GM23338 (cell line): ENCODE measurements around the gene BIRC3. TPM values are rescaled to one million over a fixed set of nuclear protein-coding genes. Genes with fewer than 3 reads are reported as not detected.

Experiments used
- ATAC-seq: fragments of 200-7000 bp; cut with Tn5 transposase; 3 replicates; pipeline ENCODE4 v1.9.1; 2020
- DNase-seq: peaks from one replicate; pipeline ENCODE4 v3.0.0-alpha.2; 2015; ENCODE audit warnings: low spot score
- H2AFZ ChIP-seq: fragments of 200-600 bp; sonication (generic); 2 replicates; pipeline ENCODE4 v1.8.0; 2016; ENCODE audit warnings: antibody characterized with exemption, mild to moderate bottlenecking, moderate library complexity
- H3F3A ChIP-seq: fragments of 200-600 bp; sonication (generic); replicated peaks from 2 replicates; pipeline ENCODE4 v1.8.0; 2017; ENCODE audit warnings: antibody characterized with exemption, mixed run types, low read depth
- H3K27ac ChIP-seq: fragments of 200-600 bp; sonication (generic); 2 replicates; pipeline ENCODE4 v1.6.1; 2016; ENCODE audit warnings: low read depth
- H3K27me3 ChIP-seq: fragments of 200-600 bp; sonication (generic); 2 replicates; pipeline ENCODE4 v1.8.0; 2016; ENCODE audit warnings: mild to moderate bottlenecking, mixed run types, moderate library complexity; ENCODE audit not compliant: insufficient read depth
- H3K36me3 ChIP-seq: fragments of 200-600 bp; sonication (generic); 2 replicates; pipeline ENCODE4 v1.8.0; 2016; ENCODE audit warnings: mild to moderate bottlenecking; ENCODE audit not compliant: insufficient read depth
- H3K4me1 ChIP-seq: fragments of 200-600 bp; sonication (generic); 2 replicates; pipeline ENCODE4 v1.8.0; 2016; ENCODE audit warnings: mild to moderate bottlenecking, moderate library complexity; ENCODE audit not compliant: insufficient read depth
- H3K4me2 ChIP-seq: fragments of 200-600 bp; sonication (generic); 2 replicates; pipeline ENCODE4 v1.7.1; 2017; ENCODE audit warnings: mixed run types
- H3K4me3 ChIP-seq: fragments of 200-600 bp; sonication (generic); 2 replicates; pipeline ENCODE4 v1.6.1; 2016; ENCODE audit warnings: mixed run types
- H3K79me2 ChIP-seq: fragments of 200-600 bp; sonication (generic); replicated peaks from 2 replicates; pipeline ENCODE4 v1.8.0; 2017; ENCODE audit warnings: mild to moderate bottlenecking; ENCODE audit not compliant: insufficient read depth
- H3K9me2 ChIP-seq: fragments of 200-600 bp; sonication (generic); 2 replicates; pipeline ENCODE4 v1.8.0; 2017; ENCODE audit not compliant: insufficient read depth
- H4K20me1 ChIP-seq: fragments of 200-600 bp; sonication (generic); replicated peaks from 2 replicates; pipeline ENCODE4 v1.8.0; 2017; ENCODE audit warnings: mild to moderate bottlenecking; ENCODE audit not compliant: insufficient read depth
- H3K27ac Mint-ChIP-seq: 2 replicates; pipeline ENCODE4 v1.8.0; 2020; ENCODE audit warnings: inconsistent platforms, mild to moderate bottlenecking, moderate library complexity, mixed read lengths
- H3K27me3 Mint-ChIP-seq: 3 replicates; pipeline ENCODE4 v1.8.0; 2022; ENCODE audit warnings: low read depth, mild to moderate bottlenecking, moderate library complexity, mixed read lengths, inconsistent platforms; ENCODE audit not compliant: insufficient read depth, poor library complexity
- H3K36me3 Mint-ChIP-seq: 3 replicates; pipeline ENCODE4 v1.8.0; 2021; ENCODE audit warnings: low read depth, mild to moderate bottlenecking, inconsistent platforms, moderate library complexity, mixed read lengths
- H3K4me1 Mint-ChIP-seq: 3 replicates; pipeline ENCODE4 v1.8.0; 2020; ENCODE audit warnings: mild to moderate bottlenecking, inconsistent platforms, mixed read lengths
- H3K4me3 Mint-ChIP-seq: 3 replicates; pipeline ENCODE4 v1.8.0; 2021; ENCODE audit warnings: moderate library complexity, mild to moderate bottlenecking, inconsistent platforms, mixed read lengths
- H3K9me3 Mint-ChIP-seq: 3 replicates; pipeline ENCODE4 v1.8.0; 2020; ENCODE audit warnings: moderate library complexity, mild to moderate bottlenecking, inconsistent platforms, mixed read lengths
- CTCF ChIP-seq, 2 experiments: fragments of 200-600 bp in 1 of 2; sonication (generic) in 1 of 2; conservative IDR thresholded peaks; 2 replicates each; pipeline versions ENCODE4 v1.5.1 to v1.6.1; 2016 to 2017; ENCODE audit warnings: antibody characterized with exemption in 2 of 2, low read depth in 2 of 2, mild to moderate bottlenecking in 2 of 2, moderate library complexity in 1 of 2
- EZH2 ChIP-seq: fragments of 200-600 bp; sonication (generic); IDR thresholded peaks from one replicate; pipeline ENCODE4 v1.8.0; 2017; ENCODE audit warnings: antibody characterized with exemption, mild to moderate bottlenecking, low read depth; ENCODE audit not compliant: unreplicated experiment
- JUNB ChIP-seq: IDR thresholded peaks from one replicate; pipeline ENCODE4 v1.6.1; 2016; ENCODE audit warnings: antibody characterized with exemption; ENCODE audit not compliant: unreplicated experiment
- NANOG ChIP-seq: IDR thresholded peaks from 2 replicates; pipeline ENCODE4 v1.6.1; 2016; ENCODE audit warnings: antibody characterized with exemption, borderline replicate concordance
- ZNF114 ChIP-seq: fragments of 250-450 bp; sonication (Bioruptor Pico); IDR thresholded peaks from 2 replicates; pipeline ENCODE4 v1.5.0; 2020; ENCODE audit warnings: mild to moderate bottlenecking, moderate library complexity
- polyA plus RNA-seq: library from polyadenylated mRNA; unstranded; fragments of >200 nt; fragmentation: Nextera tagmentation; extraction: Ambion mirVana; gene quantifications from 2 replicates; pipeline ENCODE4 v1.2.1, GENCODE V29; 2016
- total RNA-seq: library from RNA; depleted of rRNA; stranded (reverse); fragments of >200 nt; shearing (Covaris generic); gene quantifications from 2 replicates; pipeline ENCODE4 v1.2.3, GENCODE V29; 2014
- TF ChIP-seq, protein P1 (sequence below): fragments of 250-450 bp; sonication (Bioruptor Pico); IDR thresholded peaks from 2 replicates; pipeline ENCODE4 v1.5.0; 2020; ENCODE audit warnings: mild to moderate bottlenecking, moderate library complexity
- TF ChIP-seq, protein P2 (sequence below): IDR thresholded peaks from 2 replicates; pipeline ENCODE4 v1.6.1; 2016; ENCODE audit warnings: antibody characterized with exemption

Gene BIRC3
- total and polyA plus RNA-seq, 2 experiments from 2014 or later = 0.03 TPM; not detected in 1

GRCh38 chr11:102359372-102359771 is 42.1 kb downstream of the BIRC3 start:
- Histone ChIP-seq H3F3A (no peaks in the 10 kb centered on the region), H3K4me2 (no peak overlapping the region), H3K4me3 (no peak overlapping the region), H3K4me1 (no peaks in the 10 kb centered on the region), H4K20me1 (peaks cover 8% of the 10 kb centered on the region; the same call in 1 of the 2 replicates), H3K27me3 (no peaks in the 10 kb centered on the region), H3K79me2 (peaks cover 26% of the 10 kb centered on the region), H3K36me3 (no peaks in the 10 kb centered on the region), H3K9me2 (no peaks in the 10 kb centered on the region), H3K27ac (no peak overlapping the region), H2AFZ (no peak overlapping the region)
- peaks cover 8% of the 10 kb centered on the region; the same call in 2 of the 3 replicates for H3K9me3 Mint-ChIP-seq
- no peak overlapping the region for H3K27ac Mint-ChIP-seq
- H3K36me3 Mint-ChIP-seq = peaks cover 46% of the 10 kb centered on the region
- ATAC-seq (no peak), DNase-seq (no peak)
- H3K4me1 Mint-ChIP-seq = no peaks in the 10 kb centered on the region
- no peaks in the 10 kb centered on the region for H3K27me3 Mint-ChIP-seq
- TF ChIP-seq, protein P1, sequence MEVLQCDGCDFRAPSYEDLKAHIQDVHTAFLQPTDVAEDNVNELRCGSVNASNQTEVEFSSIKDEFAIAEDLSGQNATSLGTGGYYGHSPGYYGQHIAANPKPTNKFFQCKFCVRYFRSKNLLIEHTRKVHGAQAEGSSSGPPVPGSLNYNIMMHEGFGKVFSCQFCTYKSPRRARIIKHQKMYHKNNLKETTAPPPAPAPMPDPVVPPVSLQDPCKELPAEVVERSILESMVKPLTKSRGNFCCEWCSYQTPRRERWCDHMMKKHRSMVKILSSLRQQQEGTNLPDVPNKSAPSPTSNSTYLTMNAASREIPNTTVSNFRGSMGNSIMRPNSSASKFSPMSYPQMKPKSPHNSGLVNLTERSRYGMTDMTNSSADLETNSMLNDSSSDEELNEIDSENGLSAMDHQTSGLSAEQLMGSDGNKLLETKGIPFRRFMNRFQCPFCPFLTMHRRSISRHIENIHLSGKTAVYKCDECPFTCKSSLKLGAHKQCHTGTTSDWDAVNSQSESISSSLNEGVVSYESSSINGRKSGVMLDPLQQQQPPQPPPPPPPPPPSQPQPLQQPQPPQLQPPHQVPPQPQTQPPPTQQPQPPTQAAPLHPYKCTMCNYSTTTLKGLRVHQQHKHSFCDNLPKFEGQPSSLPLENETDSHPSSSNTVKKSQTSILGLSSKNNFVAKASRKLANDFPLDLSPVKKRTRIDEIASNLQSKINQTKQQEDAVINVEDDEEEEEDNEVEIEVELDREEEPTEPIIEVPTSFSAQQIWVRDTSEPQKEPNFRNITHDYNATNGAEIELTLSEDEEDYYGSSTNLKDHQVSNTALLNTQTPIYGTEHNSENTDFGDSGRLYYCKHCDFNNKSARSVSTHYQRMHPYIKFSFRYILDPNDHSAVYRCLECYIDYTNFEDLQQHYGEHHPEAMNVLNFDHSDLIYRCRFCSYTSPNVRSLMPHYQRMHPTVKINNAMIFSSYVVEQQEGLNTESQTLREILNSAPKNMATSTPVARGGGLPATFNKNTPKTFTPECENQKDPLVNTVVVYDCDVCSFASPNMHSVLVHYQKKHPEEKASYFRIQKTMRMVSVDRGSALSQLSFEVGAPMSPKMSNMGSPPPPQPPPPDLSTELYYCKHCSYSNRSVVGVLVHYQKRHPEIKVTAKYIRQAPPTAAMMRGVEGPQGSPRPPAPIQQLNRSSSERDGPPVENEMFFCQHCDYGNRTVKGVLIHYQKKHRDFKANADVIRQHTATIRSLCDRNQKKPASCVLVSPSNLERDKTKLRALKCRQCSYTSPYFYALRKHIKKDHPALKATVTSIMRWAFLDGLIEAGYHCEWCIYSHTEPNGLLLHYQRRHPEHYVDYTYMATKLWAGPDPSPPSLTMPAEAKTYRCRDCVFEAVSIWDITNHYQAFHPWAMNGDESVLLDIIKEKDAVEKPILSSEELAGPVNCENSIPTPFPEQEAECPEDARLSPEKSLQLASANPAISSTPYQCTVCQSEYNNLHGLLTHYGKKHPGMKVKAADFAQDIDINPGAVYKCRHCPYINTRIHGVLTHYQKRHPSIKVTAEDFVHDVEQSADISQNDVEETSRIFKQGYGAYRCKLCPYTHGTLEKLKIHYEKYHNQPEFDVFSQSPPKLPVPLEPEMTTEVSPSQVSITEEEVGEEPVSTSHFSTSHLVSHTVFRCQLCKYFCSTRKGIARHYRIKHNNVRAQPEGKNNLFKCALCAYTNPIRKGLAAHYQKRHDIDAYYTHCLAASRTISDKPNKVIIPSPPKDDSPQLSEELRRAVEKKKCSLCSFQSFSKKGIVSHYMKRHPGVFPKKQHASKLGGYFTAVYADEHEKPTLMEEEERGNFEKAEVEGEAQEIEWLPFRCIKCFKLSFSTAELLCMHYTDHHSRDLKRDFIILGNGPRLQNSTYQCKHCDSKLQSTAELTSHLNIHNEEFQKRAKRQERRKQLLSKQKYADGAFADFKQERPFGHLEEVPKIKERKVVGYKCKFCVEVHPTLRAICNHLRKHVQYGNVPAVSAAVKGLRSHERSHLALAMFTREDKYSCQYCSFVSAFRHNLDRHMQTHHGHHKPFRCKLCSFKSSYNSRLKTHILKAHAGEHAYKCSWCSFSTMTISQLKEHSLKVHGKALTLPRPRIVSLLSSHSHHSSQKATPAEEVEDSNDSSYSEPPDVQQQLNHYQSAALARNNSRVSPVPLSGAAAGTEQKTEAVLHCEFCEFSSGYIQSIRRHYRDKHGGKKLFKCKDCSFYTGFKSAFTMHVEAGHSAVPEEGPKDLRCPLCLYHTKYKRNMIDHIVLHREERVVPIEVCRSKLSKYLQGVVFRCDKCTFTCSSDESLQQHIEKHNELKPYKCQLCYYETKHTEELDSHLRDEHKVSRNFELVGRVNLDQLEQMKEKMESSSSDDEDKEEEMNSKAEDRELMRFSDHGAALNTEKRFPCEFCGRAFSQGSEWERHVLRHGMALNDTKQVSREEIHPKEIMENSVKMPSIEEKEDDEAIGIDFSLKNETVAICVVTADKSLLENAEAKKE (CRISPR knock-in tag) = no peak
- TF ChIP-seq, protein P2, sequence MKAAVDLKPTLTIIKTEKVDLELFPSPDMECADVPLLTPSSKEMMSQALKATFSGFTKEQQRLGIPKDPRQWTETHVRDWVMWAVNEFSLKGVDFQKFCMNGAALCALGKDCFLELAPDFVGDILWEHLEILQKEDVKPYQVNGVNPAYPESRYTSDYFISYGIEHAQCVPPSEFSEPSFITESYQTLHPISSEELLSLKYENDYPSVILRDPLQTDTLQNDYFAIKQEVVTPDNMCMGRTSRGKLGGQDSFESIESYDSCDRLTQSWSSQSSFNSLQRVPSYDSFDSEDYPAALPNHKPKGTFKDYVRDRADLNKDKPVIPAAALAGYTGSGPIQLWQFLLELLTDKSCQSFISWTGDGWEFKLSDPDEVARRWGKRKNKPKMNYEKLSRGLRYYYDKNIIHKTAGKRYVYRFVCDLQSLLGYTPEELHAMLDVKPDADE = no peak
- no peak for TF ChIP-seq JUNB
- TF ChIP-seq EZH2 = no peak
- TF ChIP-seq CTCF (conservative IDR thresholded peaks at IDR 0.05; ENCODE audit: low read depth in 2 of 2) = no peak
- no peak for TF ChIP-seq NANOG
- TF ChIP-seq ZNF114 (CRISPR knock-in tag) = no peak
- H3K4me3 Mint-ChIP-seq = no peak overlapping the region
